GM12872 (cell line): ENCODE results near the gene KCNMB4.

ENCODE experiments used
- CTCF ChIP-seq: IDR thresholded peaks from 3 replicates; pipeline ENCODE4 v1.5.1; 2011; ENCODE audit warnings: low read depth, mild to moderate bottlenecking, low read length, moderate library complexity; ENCODE audit not compliant: insufficient read depth

The KCNMB4 gene

GRCh38 chr12:70332236-70332635 lies 33.9 kb upstream of the KCNMB4 start:
- no peak for TF ChIP-seq CTCF

GRCh38 chr12:70334742-70335141 lies 31.3 kb upstream of the KCNMB4 start:
- no peak for TF ChIP-seq CTCF

GRCh38 chr12:70338531-70338930 lies 27.6 kb upstream of the KCNMB4 start:
- TF ChIP-seq CTCF: no peak

GRCh38 chr12:70351076-70351475 lies 15.0 kb upstream of the KCNMB4 start:
- TF ChIP-seq CTCF: no peak

- TF ChIP-seq CTCF: no peak
Measured at GRCh38 chr12:70353780-70354660, 12.1 kb upstream of the KCNMB4 start.

- TF ChIP-seq CTCF: no peak
Measured at GRCh38 chr12:70354787-70355186, 11.3 kb upstream of the KCNMB4 start.

- no peak for TF ChIP-seq CTCF
Measured at GRCh38 chr12:70355972-70356371, 10.1 kb upstream of the KCNMB4 start.
